HepG2 (cell line): ENCODE data around the gene COPE. TPM values are rescaled to one million over a fixed set of nuclear protein-coding genes. Genes with fewer than 3 reads are reported as not detected.

Experiments used
- ATAC-seq: fragments of 200-7000 bp; cut with Tn5 transposase; 3 replicates; pipeline ENCODE4 v1.9.1; 2020; ENCODE audit warnings: mild to moderate bottlenecking, moderate library complexity
- BruUV-seq: library from RNA; stranded (reverse); fragments of 400-500 nt; replicated peaks from 2 replicates; lab custom pipeline; 2021; lab: Mats Ljungman, UMichigan
- CTCF ChIA-PET: fragments of 300-600 bp; formaldehyde crosslinking; extraction: SDS; loops from one replicate; lab custom pipeline; 2021; ENCODE audit warnings: low total read pairs, inconsistent platforms, low intra/inter-chr PET ratio; lab: Yijun Ruan, JAX
- POLR2A ChIA-PET: fragments of 350-600 bp; sonication (Branson Sonifier 250); formaldehyde crosslinking; loops from one replicate; lab custom pipeline; 2020; ENCODE audit warnings: antibody characterized with exemption, inconsistent platforms; lab: Yijun Ruan, JAX
- DNase-seq: peaks from one replicate; pipeline ENCODE4 v3.0.0-alpha.2; 2015; ENCODE audit warnings: low spot score
- FAIRE-seq: peaks from 3 replicates; lab custom pipeline; 2011; peaks lifted over from hg19 to GRCh38; lab: Jason Lieb, UNC
- H2AFZ ChIP-seq: one replicate; pipeline ENCODE4 v1.6.1; 2011; ENCODE audit warnings: low read length, inconsistent platforms
- H3K27ac ChIP-seq: fragments of 300-600 bp; 3 replicates; pipeline ENCODE4 v1.8.0; 2011; ENCODE audit warnings: mixed run types, mild to moderate bottlenecking, mixed read lengths, low read length, inconsistent platforms; ENCODE audit not compliant: insufficient read depth; ENCODE audit errors: extremely low read length
- H3K27me3 ChIP-seq, 2 experiments: fragments of 200-600 bp in 1 of 2; 2 replicates in 1 of 2; 3 replicates in 1 of 2; pipeline versions ENCODE4 v1.6.0 to v1.8.0; 2011; ENCODE audit warnings: low read length in 2 of 2, mild to moderate bottlenecking in 2 of 2, moderate library complexity in 2 of 2, inconsistent platforms in 1 of 2; ENCODE audit not compliant: insufficient read depth in 2 of 2, control insufficient read depth in 1 of 2
- H3K36me3 ChIP-seq, 2 experiments: fragments of 200-600 bp in 1 of 2; replicated peaks in 1 of 2; 2 replicates in 1 of 2; 3 replicates in 1 of 2; pipeline versions ENCODE4 v1.5.1 to v1.8.0; 2011; ENCODE audit warnings: low read length in 2 of 2, inconsistent platforms in 1 of 2; ENCODE audit not compliant: insufficient read depth in 2 of 2, control insufficient read depth in 1 of 2
- H3K4me1 ChIP-seq: 2 replicates; pipeline ENCODE4 v1.5.1; 2012; ENCODE audit warnings: low read length, inconsistent platforms; ENCODE audit not compliant: insufficient read depth
- H3K4me2 ChIP-seq: 2 replicates; pipeline ENCODE4 v1.6.0; 2011; ENCODE audit warnings: low read depth, low read length, inconsistent platforms
- H3K4me3 ChIP-seq, 3 experiments: fragments of 200-600 bp in 1 of 3; sonication (generic), shearing (Covaris generic) in 1 of 3; replicated peaks in 1 of 3; 2 replicates each; pipeline ENCODE4 v1.5.1; 2011 to 2016; ENCODE audit warnings: low read length in 3 of 3, inconsistent platforms in 2 of 3, low read depth in 2 of 3, mild to moderate bottlenecking in 2 of 3, control low read depth in 1 of 3, mixed read lengths in 1 of 3; ENCODE audit not compliant: insufficient read depth in 1 of 3
- H3K79me2 ChIP-seq: one replicate; pipeline ENCODE4 v1.6.1; 2011; ENCODE audit warnings: low read length, inconsistent platforms; ENCODE audit not compliant: insufficient read depth
- H3K9ac ChIP-seq: 2 replicates; pipeline ENCODE4 v1.6.0; 2011; ENCODE audit warnings: mild to moderate bottlenecking, low read depth, low read length, inconsistent platforms; ENCODE audit not compliant: insufficient read depth
- H3K9me3 ChIP-seq: 2 replicates; pipeline ENCODE4 v1.5.1; 2012; ENCODE audit warnings: mild to moderate bottlenecking, low read length
- H4K20me1 ChIP-seq: 2 replicates; pipeline ENCODE4 v1.6.0; 2011; ENCODE audit warnings: inconsistent platforms, mild to moderate bottlenecking, low read length, moderate library complexity; ENCODE audit not compliant: insufficient read depth
- BCLAF1 ChIP-seq: fragments of 450-650 bp; IDR thresholded peaks from 2 replicates; pipeline ENCODE4 v1.6.1; 2017; ENCODE audit warnings: mild to moderate bottlenecking
- ELF1 ChIP-seq: sonication (generic); formaldehyde crosslinking; IDR thresholded peaks from 2 replicates; pipeline ENCODE4 v1.4.0; 2020; ENCODE audit warnings: missing genetic modification reagents
- ETV6 ChIP-seq: sonication (generic); formaldehyde crosslinking; conservative IDR thresholded peaks from 2 replicates; pipeline ENCODE4 v1.4.0; 2020; ENCODE audit warnings: missing genetic modification reagents
- HNRNPUL1 ChIP-seq: fragments of 200-400 bp; formaldehyde crosslinking; IDR thresholded peaks from 2 replicates; pipeline ENCODE4 v1.6.1; 2017; ENCODE audit warnings: low read depth, mild to moderate bottlenecking, low read length, moderate library complexity
- HOXA3 ChIP-seq: sonication (generic); formaldehyde crosslinking; IDR thresholded peaks from 2 replicates; pipeline ENCODE4 v1.5.0; 2020; ENCODE audit warnings: missing genetic modification reagents
- MXI1 ChIP-seq: IDR thresholded peaks from 3 replicates; pipeline ENCODE4 v1.6.1; 2012; ENCODE audit warnings: low read depth, low read length, inconsistent platforms, borderline replicate concordance
- NFYB ChIP-seq: sonication (generic); formaldehyde crosslinking; IDR thresholded peaks from 2 replicates; pipeline ENCODE4 v1.4.0; 2020; ENCODE audit warnings: missing genetic modification reagents
- PHF5A ChIP-seq: IDR thresholded peaks from one replicate; pipeline ENCODE4 v1.6.1; 2018; ENCODE audit warnings: low read depth, missing genetic modification reagents; ENCODE audit not compliant: unreplicated experiment
- SATB2 ChIP-seq: sonication (generic); formaldehyde crosslinking; IDR thresholded peaks from 2 replicates; pipeline ENCODE4 v1.5.0; 2020; ENCODE audit warnings: missing genetic modification reagents
- SRY ChIP-seq: sonication (generic); formaldehyde crosslinking; IDR thresholded peaks from 2 replicates; pipeline ENCODE4 v1.8.0; 2022; ENCODE audit warnings: mild to moderate bottlenecking, missing genetic modification reagents
- TRIM22 ChIP-seq: fragments of 450-650 bp; IDR thresholded peaks from 2 replicates; pipeline ENCODE4 v1.6.1; 2017
- TSC22D2 ChIP-seq: sonication (generic); formaldehyde crosslinking; IDR thresholded peaks from 2 replicates; pipeline ENCODE4 v1.5.1; 2020; ENCODE audit warnings: missing genetic modification reagents, mild to moderate bottlenecking, borderline replicate concordance
- U2AF2 ChIP-seq: fragments of 200-400 bp; formaldehyde crosslinking; IDR thresholded peaks from 2 replicates; pipeline ENCODE4 v1.6.1; 2017; ENCODE audit warnings: low read depth, mild to moderate bottlenecking, low read length
- ZNF354B ChIP-seq: sonication (generic); formaldehyde crosslinking; IDR thresholded peaks from 2 replicates; pipeline ENCODE4 v1.8.0; 2022; ENCODE audit warnings: mild to moderate bottlenecking, missing genetic modification reagents
- ZNF616 ChIP-seq: sonication (generic); formaldehyde crosslinking; IDR thresholded peaks from 2 replicates; pipeline ENCODE4 v1.5.0; 2020; ENCODE audit warnings: low read depth, mild to moderate bottlenecking, missing genetic modification reagents
- ZNF652 ChIP-seq: IDR thresholded peaks from 2 replicates; pipeline ENCODE4 v1.6.1; 2016; ENCODE audit warnings: low read depth, borderline replicate concordance
- WGBS: methylation state at CpG from one replicate; pipeline ENCODE4 v1.1.6; 2017; ENCODE audit warnings: low lambda C conversion rate; 5-methylcytosine and 5-hydroxymethylcytosine counted together
- in situ Hi-C: cut with HindIII; loops from 2 replicates; pipeline ENCODE4 v1.10.0; 2017; ENCODE audit warnings: low pct_unique_long_range_greater_than_20kb; ENCODE audit not compliant: extremely low pct_ligation_motif_present
- intact Hi-C: fragments of 100-400 bp; cut with micrococcal nuclease; formaldehyde crosslinking; loops from one replicate; pipeline ENCODE4 v1.10.0; 2022; ENCODE audit not compliant: unreplicated experiment
- polyA plus RNA-seq, 8 experiments: library from polyadenylated mRNA; depleted of rRNA in 3 of 8; stranded (reverse) in 7 of 8; unstranded in 1 of 8; fragments of >200 nt; fragmentation: Illumina TruSeq in 4 of 8; extraction: Trizol in 4 of 8; gene quantifications; 2 replicates each; pipeline versions ENCODE4 v1.2.1 to v1.2.3, GENCODE V29; 2011 to 2016; ENCODE audit warnings: low read depth in 4 of 8, missing spikeins in 1 of 8, mixed read lengths in 1 of 8; ENCODE audit not compliant: insufficient read depth in 1 of 8
- total RNA-seq, 5 experiments: library from RNA; depleted of rRNA; stranded (reverse); fragments of >200 nt; fragmentation: Illumina TruSeq; extraction: Trizol; gene quantifications; 2 replicates each; pipeline ENCODE4 v1.2.3, GENCODE V29; 2016; ENCODE audit warnings: low read depth in 1 of 5

The COPE gene
- total and polyA plus RNA-seq, 2 of the 13 experiments (the other 11 are each of a cell fraction or from before 2014, with no cell fraction given): 189 to 205 TPM

GRCh38 chr19:18860725-18861124, 58.5 kb downstream of the COPE start (continued):
- TF ChIP-seq ZNF616 (CRISPR knock-in tag) (no peak), PHF5A (CRISPR knock-in tag) (no peak), ZNF652 (CRISPR knock-in tag) (no peak), NFYB (CRISPR knock-in tag) (no peak), TSC22D2 (CRISPR knock-in tag) (no peak), ETV6 (CRISPR knock-in tag) (no peak), U2AF2 (no peak), HOXA3 (CRISPR knock-in tag) (no peak), BCLAF1 (no peak), HNRNPUL1 (no peak), ELF1 (CRISPR knock-in tag) (no peak)

- DNase-seq (no peak), FAIRE-seq (no peak)
- in situ Hi-C loops: no loop called here
Measured at GRCh38 chr19:18860302-18860700, 58.9 kb downstream of the COPE start.

More at GRCh38 chr19:18860302-18860700, 58.9 kb downstream of the COPE start:
- no peaks in the 10 kb centered on the region for H3K27me3 ChIP-seq
- H3K4me3 ChIP-seq: no peak overlapping the region
- no peaks in the 10 kb centered on the region for H3K4me1 ChIP-seq
- BruUV-seq: no TSS peak
- H3K79me2 ChIP-seq: no peaks in the 10 kb centered on the region
- H2AFZ ChIP-seq: no peak overlapping the region
- over 99% methylated on average over 6 of the region's 11 CpGs for whole genome bisulfite sequencing
- ChIA-PET POLR2A (no interaction called here), CTCF (no interaction called here)
- ATAC-seq: no peak
- H4K20me1 ChIP-seq: no peaks in the 10 kb centered on the region
- intact Hi-C loops: no loop called here
- H3K4me2 ChIP-seq: no peak overlapping the region
- TF ChIP-seq SATB2: no peak
- no peak for TF ChIP-seq ZNF354B
- TF ChIP-seq MXI1: no peak
- TF ChIP-seq SRY (CRISPR knock-in tag): no peak
- TF ChIP-seq PHF5A (CRISPR knock-in tag): no peak
- no peak for TF ChIP-seq TRIM22
- peaks cover 66 to 93% of the 10 kb centered on the region in 2 experiments for H3K36me3 ChIP-seq
- H3K9me3 ChIP-seq: no peaks in the 10 kb centered on the region
- no peak overlapping the region for H3K9ac ChIP-seq
- no peak overlapping the region for H3K27ac ChIP-seq
